HepG2 (cell line): Measurements from ENCODE around the gene PAIP1. TPM values are rescaled to one million over a fixed set of nuclear protein-coding genes. Genes with fewer than 3 reads are reported as not detected.

Experiments
- BORCS8-MEF2B ChIP-seq: sonication (generic); formaldehyde crosslinking; IDR thresholded peaks from 2 replicates; pipeline ENCODE4 v1.8.0; 2022; ENCODE audit warnings: mild to moderate bottlenecking, missing genetic modification reagents
- DZIP1 ChIP-seq: sonication (generic); formaldehyde crosslinking; IDR thresholded peaks from 2 replicates; pipeline ENCODE4 v1.5.0; 2020; ENCODE audit warnings: mild to moderate bottlenecking, missing genetic modification reagents
- HOXA9 ChIP-seq: sonication (generic); formaldehyde crosslinking; IDR thresholded peaks from 2 replicates; pipeline ENCODE4 v1.8.1; 2022; ENCODE audit warnings: missing genetic modification reagents, mild to moderate bottlenecking, moderate library complexity, borderline replicate concordance
- IRF2 ChIP-seq: IDR thresholded peaks from 2 replicates; pipeline ENCODE4 v1.6.1; 2018; ENCODE audit warnings: missing genetic modification reagents, missing compliant biosample characterization
- KMT2B ChIP-seq: IDR thresholded peaks from 2 replicates; pipeline ENCODE4 v1.6.1; 2016; ENCODE audit warnings: missing genetic modification reagents, missing compliant biosample characterization
- PAF1 ChIP-seq: IDR thresholded peaks from 2 replicates; pipeline ENCODE4 v1.6.1; 2016; ENCODE audit warnings: missing genetic modification reagents, missing compliant biosample characterization
- POLR2G ChIP-seq: fragments of 200-400 bp; formaldehyde crosslinking; IDR thresholded peaks from 2 replicates; pipeline ENCODE4 v1.6.1; 2018; ENCODE audit warnings: mild to moderate bottlenecking, low read depth, low read length, moderate library complexity
- RFX5 ChIP-seq: IDR thresholded peaks from 2 replicates; pipeline ENCODE4 v1.6.1; 2011; ENCODE audit warnings: low read depth, low read length, improper control_type of control experiment
- SALL1 ChIP-seq: sonication (generic); formaldehyde crosslinking; IDR thresholded peaks from 2 replicates; pipeline ENCODE4 v1.8.0; 2022; ENCODE audit warnings: mild to moderate bottlenecking, missing genetic modification reagents
- SCMH1 ChIP-seq: sonication (generic); formaldehyde crosslinking; IDR thresholded peaks from 2 replicates; pipeline ENCODE4 v1.9.0; 2021; ENCODE audit warnings: missing genetic modification reagents, mild to moderate bottlenecking, borderline replicate concordance
- SUZ12 ChIP-seq: fragments of 150-350 bp; IDR thresholded peaks from 2 replicates; pipeline ENCODE4 v1.6.1; 2014; ENCODE audit warnings: low read depth, low read length
- TBX3 ChIP-seq: fragments of 450-650 bp; IDR thresholded peaks from 2 replicates; pipeline ENCODE4 v1.6.1; 2017; ENCODE audit warnings: antibody characterized with exemption, mild to moderate bottlenecking, inconsistent platforms, borderline replicate concordance
- TSC22D2 ChIP-seq: sonication (generic); formaldehyde crosslinking; IDR thresholded peaks from 2 replicates; pipeline ENCODE4 v1.5.1; 2020; ENCODE audit warnings: missing genetic modification reagents, mild to moderate bottlenecking, borderline replicate concordance
- ZFP37 ChIP-seq: sonication (generic); formaldehyde crosslinking; IDR thresholded peaks from 2 replicates; pipeline ENCODE4 v1.4.0; 2020; ENCODE audit warnings: missing genetic modification reagents, borderline replicate concordance
- ZNF430 ChIP-seq: sonication (generic); formaldehyde crosslinking; IDR thresholded peaks from 2 replicates; pipeline ENCODE4 v1.9.0; 2021; ENCODE audit warnings: mild to moderate bottlenecking, missing genetic modification reagents
- ZNF646 ChIP-seq: sonication (generic); formaldehyde crosslinking; IDR thresholded peaks from 2 replicates; pipeline ENCODE4 v1.9.0; 2021; ENCODE audit warnings: mild to moderate bottlenecking, missing genetic modification reagents
- ZNF7 ChIP-seq: IDR thresholded peaks from 2 replicates; pipeline ENCODE4 v1.6.1; 2016; ENCODE audit warnings: missing biosample characterization, missing genetic modification reagents
- ZNF788 ChIP-seq: sonication (generic); formaldehyde crosslinking; IDR thresholded peaks from 2 replicates; pipeline ENCODE4 v1.5.0; 2020; ENCODE audit warnings: mild to moderate bottlenecking, missing genetic modification reagents, borderline replicate concordance
- ZNF792 ChIP-seq: IDR thresholded peaks from 2 replicates; pipeline ENCODE4 v1.6.1; 2016
- ZNF879 ChIP-seq: sonication (generic); formaldehyde crosslinking; IDR thresholded peaks from 2 replicates; pipeline ENCODE4 v1.8.1; 2023; ENCODE audit warnings: missing genetic modification reagents
- ZZZ3 ChIP-seq: sonication (generic); formaldehyde crosslinking; IDR thresholded peaks from 2 replicates; pipeline ENCODE4 v1.4.0; 2020; ENCODE audit warnings: missing genetic modification reagents, mild to moderate bottlenecking, borderline replicate concordance
- polyA plus RNA-seq, 8 experiments: library from polyadenylated mRNA; depleted of rRNA in 3 of 8; stranded (reverse) in 7 of 8; unstranded in 1 of 8; fragments of >200 nt; fragmentation: Illumina TruSeq in 4 of 8; extraction: Trizol in 4 of 8; gene quantifications; 2 replicates each; pipeline versions ENCODE4 v1.2.1 to v1.2.3, GENCODE V29; 2011 to 2016; ENCODE audit warnings: low read depth in 4 of 8, missing spikeins in 1 of 8, mixed read lengths in 1 of 8; ENCODE audit not compliant: insufficient read depth in 1 of 8
- total RNA-seq, 5 experiments: library from RNA; depleted of rRNA; stranded (reverse); fragments of >200 nt; fragmentation: Illumina TruSeq; extraction: Trizol; gene quantifications; 2 replicates each; pipeline ENCODE4 v1.2.3, GENCODE V29; 2016; ENCODE audit warnings: low read depth in 1 of 5

PAIP1 gene
- total and polyA plus RNA-seq, 2 of the 13 experiments (the other 11 are each of a cell fraction or from before 2014, with no cell fraction given), result 96.6 to 116 TPM

GRCh38 chr5:43484106-43484849 lies 72.6 kb downstream of the PAIP1 start (continued):
- TF ChIP-seq ZNF646 (CRISPR knock-in tag) (no peak), TBX3 (no peak), SUZ12 (no peak), ZNF879 (CRISPR knock-in tag) (0 out of 2 replicates have a peak, but pooled peaks have one; percentile 11), ZNF7 (CRISPR knock-in tag) (peak; percentile 76), SCMH1 (CRISPR knock-in tag) (no peak), POLR2G (peak; percentile 52; the same call in 1 of the 2 replicates), DZIP1 (CRISPR knock-in tag) (0 out of 2 replicates have a peak, but pooled peaks have one; percentile 24), ZZZ3 (CRISPR knock-in tag) (no peak), ZFP37 (CRISPR knock-in tag) (no peak), ZNF792 (CRISPR knock-in tag) (peak; percentile 4; the same call in 1 of the 2 replicates), RFX5 (no peak), ZNF788 (0 out of 2 replicates have a peak, but pooled peaks have one; percentile 13), BORCS8-MEF2B (peak; percentile 52; the same call in 1 of the 2 replicates), PAF1 (CRISPR knock-in tag) (no peak), IRF2 (CRISPR knock-in tag) (no peak; the same call in 1 of the 2 replicates), HOXA9 (CRISPR knock-in tag) (peak; percentile 16; the same call in 1 of the 2 replicates), ZNF430 (CRISPR knock-in tag) (no peak), TSC22D2 (CRISPR knock-in tag) (no peak), SALL1 (CRISPR knock-in tag) (peak; percentile 4; the same call in 1 of the 2 replicates), KMT2B (peak; percentile 20)
